Fibroblast of lung (primary cell): ENCODE data around the gene LBR.

Source experiments
- CTCF ChIP-seq, 2 donors: IDR thresholded peaks in 1 of 2; conservative IDR thresholded peaks in 1 of 2; 1 replicate in 1 of 2; 2 replicates in 1 of 2; pipeline ENCODE4 v1.5.1; 2011 to 2012; ENCODE audit warnings: low read length in 2 of 2, control low read depth in 1 of 2, inconsistent platforms in 1 of 2, low read depth in 1 of 2, mild to moderate bottlenecking in 1 of 2
- EZH2 ChIP-seq: IDR thresholded peaks from 2 replicates; pipeline ENCODE4 v1.5.1; 2012; ENCODE audit warnings: low read length, control low read depth, mild to moderate bottlenecking; ENCODE audit errors: missing control alignments

GRCh38 chr1:225435487-225435886 is 7.6 kb upstream of the LBR start:
- TF ChIP-seq CTCF (conservative IDR thresholded peaks at IDR 0.05 in 1 of 2, IDR thresholded peaks at IDR 0.05 in 1 of 2; ENCODE audit: low read depth in 1 of 2, low read length in 2 of 2) (no peak), EZH2 (no peak)
